Measurements from ENCODE around the gene SIAH2.
A peak's percentile ranks its signal among the peaks of the same experiment; 100 is the strongest.

The SIAH2 gene

GRCh38 chr3:150725548-150725947 is 37.4 kb downstream of the SIAH2 start:
- TF ChIP-seq, protein P1, sequence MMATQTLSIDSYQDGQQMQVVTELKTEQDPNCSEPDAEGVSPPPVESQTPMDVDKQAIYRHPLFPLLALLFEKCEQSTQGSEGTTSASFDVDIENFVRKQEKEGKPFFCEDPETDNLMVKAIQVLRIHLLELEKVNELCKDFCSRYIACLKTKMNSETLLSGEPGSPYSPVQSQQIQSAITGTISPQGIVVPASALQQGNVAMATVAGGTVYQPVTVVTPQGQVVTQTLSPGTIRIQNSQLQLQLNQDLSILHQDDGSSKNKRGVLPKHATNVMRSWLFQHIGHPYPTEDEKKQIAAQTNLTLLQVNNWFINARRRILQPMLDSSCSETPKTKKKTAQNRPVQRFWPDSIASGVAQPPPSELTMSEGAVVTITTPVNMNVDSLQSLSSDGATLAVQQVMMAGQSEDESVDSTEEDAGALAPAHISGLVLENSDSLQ (IDR thresholded peaks at IDR 0.05) = no peak
- no peak for TF ChIP-seq TARDBP (IDR thresholded peaks at IDR 0.05)
- TF ChIP-seq BHLHE40 (IDR thresholded peaks at IDR 0.05; ENCODE audit: borderline replicate concordance) = no peak
- TF ChIP-seq HDGF (IDR thresholded peaks at IDR 0.05; ENCODE audit: borderline replicate concordance) = no peak
- TF ChIP-seq FOXK2 (IDR thresholded peaks at IDR 0.05) = no peak
- no peak for TF ChIP-seq ZNF384 (IDR thresholded peaks at IDR 0.05)
- no peak for TF ChIP-seq ARNT (IDR thresholded peaks at IDR 0.05)
- TF ChIP-seq CTBP1 (IDR thresholded peaks at IDR 0.05; ENCODE audit: borderline replicate concordance) = no peak
- TF ChIP-seq FOXA1 (IDR thresholded peaks at IDR 0.05) = no peak
- no peak for TF ChIP-seq SP1 (IDR thresholded peaks at IDR 0.05)
- DNase-seq (ENCODE audit: extremely low spot score) = no peak
- POLR2A ChIA-PET = no interaction called here
- CTCF ChIA-PET = no interaction called here

DNA sequence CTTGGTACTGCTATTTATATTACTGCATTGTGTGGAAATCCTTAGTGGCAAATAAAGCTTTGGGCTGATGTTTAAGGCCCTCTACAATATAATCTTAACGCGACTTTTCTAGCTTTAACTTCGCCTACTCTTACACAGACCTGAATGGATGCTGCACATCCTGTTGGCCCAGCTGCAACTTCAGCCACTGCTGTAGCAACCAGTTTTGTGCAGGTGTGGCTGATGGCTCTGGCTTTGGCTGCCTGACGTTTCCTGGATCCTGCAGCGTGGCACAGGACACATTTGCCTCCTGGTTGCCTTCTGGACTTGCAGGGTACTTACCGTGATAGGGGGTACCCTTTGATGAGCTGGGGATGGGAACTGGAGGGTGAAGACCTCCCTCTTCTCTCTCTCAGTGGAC is 39.0 kb downstream of the SIAH2 start:
- CTCF ChIA-PET = interaction anchor here (0.9 kb wide), 1 partner anchor 19 kb away, joined by 3 read pairs; no protein-coding TSS in a partner anchor

DNA sequence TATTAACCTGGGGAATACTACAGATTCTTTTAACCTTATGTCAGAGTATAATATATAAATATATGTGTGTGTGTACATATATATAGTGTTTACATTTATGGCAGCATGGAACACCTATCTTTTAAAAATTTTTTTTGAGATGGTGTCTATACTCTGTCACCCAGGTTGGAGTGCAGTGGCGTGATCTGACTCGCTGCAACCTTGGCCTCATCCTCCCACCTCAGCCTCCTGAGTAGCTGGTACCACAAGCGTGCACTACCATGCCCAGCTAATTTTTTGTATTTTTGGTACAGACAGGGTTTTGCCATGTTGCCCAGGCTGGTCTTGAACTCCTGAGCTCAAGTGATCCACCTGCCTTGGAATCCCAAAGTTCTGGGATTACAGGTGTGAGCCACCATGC is 40.7 kb downstream of the SIAH2 start:
- TF ChIP-seq FOXK2 (IDR thresholded peaks at IDR 0.05) (no peak), HDGF (IDR thresholded peaks at IDR 0.05; ENCODE audit: borderline replicate concordance) (no peak), ARNT (IDR thresholded peaks at IDR 0.05) (no peak), FOXM1 (IDR thresholded peaks at IDR 0.05; ENCODE audit: borderline replicate concordance) (no peak), CTBP1 (IDR thresholded peaks at IDR 0.05; ENCODE audit: borderline replicate concordance) (no peak), ZNF384 (IDR thresholded peaks at IDR 0.05) (no peak), SUZ12 (IDR thresholded peaks at IDR 0.05) (no peak), FOXA1 (IDR thresholded peaks at IDR 0.05) (no peak), SP1 (IDR thresholded peaks at IDR 0.05) (no peak), TARDBP (IDR thresholded peaks at IDR 0.05) (no peak), BHLHE40 (IDR thresholded peaks at IDR 0.05; ENCODE audit: borderline replicate concordance) (no peak), L3MBTL2 (conservative IDR thresholded peaks at IDR 0.05) (no peak), LEF1 (IDR thresholded peaks at IDR 0.05; ENCODE audit: borderline replicate concordance) (no peak), ELF4 (IDR thresholded peaks at IDR 0.05) (no peak), NFRKB (IDR thresholded peaks at IDR 0.05) (no peak)
- TF ChIP-seq, protein P1 (IDR thresholded peaks at IDR 0.05) = no peak
- no peak for DNase-seq (ENCODE audit: extremely low spot score)
- ChIA-PET POLR2A (interaction anchor here (0.9 to 1.7 kb wide), 2 partner anchors 39 to 41 kb away, joined by 4 to 7 read pairs; partner anchors contain the start of gene SIAH2), CTCF (interaction anchor here (1.1 to 2.2 kb wide), 5 partner anchors 13 to 143 kb away, joined by 3 to 8 read pairs (median 4); no protein-coding TSS in a partner anchor)

More for the DNA sequence above, 39.0 kb downstream of the SIAH2 start:
- POLR2A ChIA-PET = interaction anchor here (1.3 kb wide), 1 partner anchor 39 kb away, joined by 3 read pairs; the partner anchor contains the start of gene SIAH2
- no peak for DNase-seq (ENCODE audit: extremely low spot score)
- TF ChIP-seq NFRKB (IDR thresholded peaks at IDR 0.05) (no peak), ZNF384 (IDR thresholded peaks at IDR 0.05) (no peak), ARNT (IDR thresholded peaks at IDR 0.05) (no peak), HDGF (IDR thresholded peaks at IDR 0.05; ENCODE audit: borderline replicate concordance) (no peak), FOXM1 (IDR thresholded peaks at IDR 0.05; ENCODE audit: borderline replicate concordance) (no peak), BHLHE40 (IDR thresholded peaks at IDR 0.05; ENCODE audit: borderline replicate concordance) (no peak), FOXA1 (IDR thresholded peaks at IDR 0.05) (no peak), TARDBP (IDR thresholded peaks at IDR 0.05) (no peak), L3MBTL2 (conservative IDR thresholded peaks at IDR 0.05) (no peak), SUZ12 (IDR thresholded peaks at IDR 0.05) (no peak), LEF1 (IDR thresholded peaks at IDR 0.05; ENCODE audit: borderline replicate concordance) (no peak), CTBP1 (IDR thresholded peaks at IDR 0.05; ENCODE audit: borderline replicate concordance) (no peak), SP1 (IDR thresholded peaks at IDR 0.05) (no peak), FOXK2 (IDR thresholded peaks at IDR 0.05) (no peak), ELF4 (IDR thresholded peaks at IDR 0.05) (no peak)
- TF ChIP-seq, protein P1 (IDR thresholded peaks at IDR 0.05) = no peak

DNA sequence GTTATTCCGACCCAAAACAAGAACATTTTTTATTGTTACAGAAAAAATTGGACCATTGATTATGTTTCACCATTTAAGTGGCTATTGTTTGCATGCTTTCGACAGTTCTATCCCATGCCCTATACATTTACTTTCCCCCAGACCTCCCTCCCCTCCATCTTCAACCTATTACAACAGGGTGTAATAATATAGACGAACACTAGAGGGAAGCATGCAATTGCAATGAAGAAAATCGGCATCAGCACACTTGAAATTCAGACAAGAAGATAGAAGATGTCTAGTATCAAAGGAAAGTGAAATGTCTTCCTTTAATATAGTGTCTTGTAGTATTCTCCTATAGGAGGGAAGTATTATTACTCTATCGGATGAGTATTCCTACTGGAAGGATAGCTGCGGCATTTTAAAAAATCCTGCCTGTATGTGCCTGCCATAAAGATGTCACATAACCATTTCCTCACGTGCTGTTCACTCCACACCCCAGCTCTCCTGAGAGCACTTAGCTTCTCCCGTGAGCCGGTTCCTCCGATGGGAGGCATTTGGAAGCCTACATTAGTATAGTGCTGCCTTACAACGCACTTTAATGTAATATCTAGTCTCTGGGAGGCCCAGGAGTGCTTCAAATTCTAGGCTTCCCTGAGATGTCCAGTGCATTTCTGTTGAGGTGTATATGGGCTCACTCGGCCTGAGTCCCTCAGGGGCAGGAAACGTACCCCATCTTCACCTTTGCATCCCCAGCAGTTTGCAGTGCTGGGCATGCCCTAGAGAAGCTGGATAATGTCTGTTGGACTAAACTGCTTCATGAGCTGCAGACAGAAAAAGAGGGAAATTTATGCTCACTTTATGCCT is 41.5 kb downstream of the SIAH2 start:
- TF ChIP-seq FOXA1 (IDR thresholded peaks at IDR 0.05) (no peak), FOXK2 (IDR thresholded peaks at IDR 0.05) (no peak), NFRKB (IDR thresholded peaks at IDR 0.05) (no peak), L3MBTL2 (conservative IDR thresholded peaks at IDR 0.05) (no peak), SUZ12 (IDR thresholded peaks at IDR 0.05) (no peak), ELF4 (IDR thresholded peaks at IDR 0.05) (no peak), HDGF (IDR thresholded peaks at IDR 0.05; ENCODE audit: borderline replicate concordance) (no peak), CTBP1 (IDR thresholded peaks at IDR 0.05; ENCODE audit: borderline replicate concordance) (no peak), LEF1 (IDR thresholded peaks at IDR 0.05; ENCODE audit: borderline replicate concordance) (no peak), TARDBP (IDR thresholded peaks at IDR 0.05) (no peak), ARNT (IDR thresholded peaks at IDR 0.05) (no peak), BHLHE40 (IDR thresholded peaks at IDR 0.05; ENCODE audit: borderline replicate concordance) (no peak), FOXM1 (IDR thresholded peaks at IDR 0.05; ENCODE audit: borderline replicate concordance) (no peak), ZNF384 (IDR thresholded peaks at IDR 0.05) (no peak), SP1 (IDR thresholded peaks at IDR 0.05) (no peak)
- TF ChIP-seq, protein P1 (IDR thresholded peaks at IDR 0.05) = no peak; the same call in 1 of the 2 replicates
- CTCF ChIA-PET = interaction anchor here (0.6 to 2.2 kb wide), 7 partner anchors 14 to 143 kb away, joined by 3 to 8 read pairs (median 3); no protein-coding TSS in a partner anchor
- peak; percentile 61 for DNase-seq (ENCODE audit: extremely low spot score)
- POLR2A ChIA-PET = interaction anchor here (0.9 to 1.7 kb wide), 2 partner anchors 40 to 42 kb away, joined by 4 to 7 read pairs; partner anchors contain the start of gene SIAH2
